DMS114 treated with DMSO at 0.1 percent for 48 hours (cell line): ENCODE data around the gene AQP1.

Experiments used
- DNase-seq: peaks from one replicate; lab custom pipeline; 2025; ENCODE audit not compliant: unreplicated experiment; lab: John Stamatoyannopoulos, UW

AQP1 gene

GRCh38 chr7:30933124-30933974, 21.7 kb downstream of the AQP1 start:
- DNase-seq = no peak

- no peak for DNase-seq
Measured at GRCh38 chr7:30934225-30934624, 22.6 kb downstream of the AQP1 start.

GRCh38 chr7:30934732-30935568, 23.3 kb downstream of the AQP1 start:
- DNase-seq = no peak

- no peak for DNase-seq
Measured at GRCh38 chr7:30935569-30935877, 23.9 kb downstream of the AQP1 start.

GRCh38 chr7:30936650-30937245, 25.1 kb downstream of the AQP1 start:
- no peak for DNase-seq

GRCh38 chr7:30937416-30937815, 25.8 kb downstream of the AQP1 start:
- DNase-seq = no peak

- peak; percentile 66 for DNase-seq
Measured at GRCh38 chr7:30938435-30939316, 27.0 kb downstream of the AQP1 start.

- DNase-seq = no peak
Measured at GRCh38 chr7:30941582-30942323, 30.1 kb downstream of the AQP1 start.

GRCh38 chr7:30950197-30950596, 38.5 kb downstream of the AQP1 start:
- no peak for DNase-seq

GRCh38 chr7:30954914-30955313, 43.3 kb downstream of the AQP1 start:
- DNase-seq = no peak

- DNase-seq = no peak
Measured at GRCh38 chr7:30956704-30957103, 45.1 kb downstream of the AQP1 start.

GRCh38 chr7:30963842-30964241, 52.2 kb downstream of the AQP1 start, which contains the start of gene GHRHR:
GHRHR (plus strand) TSS chr7:30963953; CDS start chr7:30964069, 116 bp downstream.
- DNase-seq = no peak

GRCh38 chr7:30965372-30965771, 53.7 kb downstream of the AQP1 start:
- DNase-seq = no peak

- DNase-seq = no peak
Measured at GRCh38 chr7:30965883-30966282, 54.2 kb downstream of the AQP1 start.

- no peak for DNase-seq
Measured at GRCh38 chr7:30968294-30968693, 56.6 kb downstream of the AQP1 start.

- no peak for DNase-seq
Measured at GRCh38 chr7:30968747-30969603, 57.3 kb downstream of the AQP1 start.

- DNase-seq = no peak
Measured at GRCh38 chr7:30969604-30969970, 57.9 kb downstream of the AQP1 start.

GRCh38 chr7:30970074-30970473, 58.4 kb downstream of the AQP1 start:
- DNase-seq = no peak

GRCh38 chr7:30970594-30971094, 59.0 kb downstream of the AQP1 start:
- DNase-seq = no peak
